Activated naive CD4-positive, alpha-beta T cell (primary cell): ENCODE results near the gene CTDSPL.
"Not testable (repeated sequence)": the region's sequence is repeated elsewhere in the genome, so short reads cannot be mapped to it uniquely, and the experiment has no call there.

Experiments used
- DNase-seq, 4 experiments: peaks; one replicate each; lab custom pipeline; 2025; lab: John Stamatoyannopoulos, UW

The CTDSPL gene, protein sequence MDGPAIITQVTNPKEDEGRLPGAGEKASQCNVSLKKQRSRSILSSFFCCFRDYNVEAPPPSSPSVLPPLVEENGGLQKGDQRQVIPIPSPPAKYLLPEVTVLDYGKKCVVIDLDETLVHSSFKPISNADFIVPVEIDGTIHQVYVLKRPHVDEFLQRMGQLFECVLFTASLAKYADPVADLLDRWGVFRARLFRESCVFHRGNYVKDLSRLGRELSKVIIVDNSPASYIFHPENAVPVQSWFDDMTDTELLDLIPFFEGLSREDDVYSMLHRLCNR

GRCh38 chr3:37861620-37862041 lies at the start of gene CTDSPL:
CTDSPL (plus strand) TSS chr3:37861880; CDS start chr3:37862200, 320 bp downstream.
- DNase-seq, result no peak

GRCh38 chr3:37812499-37812896 lies 49.2 kb upstream of the CTDSPL start:
- no peak for DNase-seq

DNA sequence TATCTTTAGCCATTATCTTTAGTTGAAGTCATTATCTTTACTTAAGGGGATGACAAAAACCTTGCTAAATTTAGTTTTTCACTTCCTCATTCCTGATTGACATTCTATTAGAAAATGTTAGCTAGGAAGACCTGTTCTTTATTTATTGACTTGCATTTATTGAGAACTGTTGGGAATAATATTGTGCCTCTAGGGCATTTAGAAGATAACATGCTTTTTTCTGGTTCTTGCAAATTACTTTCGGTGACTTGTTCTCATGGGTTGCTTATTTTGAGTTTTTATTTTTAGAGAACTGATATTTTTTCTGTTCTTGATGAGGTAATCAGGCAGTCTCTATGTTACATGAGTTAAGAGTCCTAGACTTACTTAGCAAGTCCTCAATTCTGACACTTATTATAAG lies 48.3 kb upstream of the CTDSPL start:
- DNase-seq, result no peak

GRCh38 chr3:37814547-37814946 lies 47.1 kb upstream of the CTDSPL start:
- DNase-seq, result no peak

DNA sequence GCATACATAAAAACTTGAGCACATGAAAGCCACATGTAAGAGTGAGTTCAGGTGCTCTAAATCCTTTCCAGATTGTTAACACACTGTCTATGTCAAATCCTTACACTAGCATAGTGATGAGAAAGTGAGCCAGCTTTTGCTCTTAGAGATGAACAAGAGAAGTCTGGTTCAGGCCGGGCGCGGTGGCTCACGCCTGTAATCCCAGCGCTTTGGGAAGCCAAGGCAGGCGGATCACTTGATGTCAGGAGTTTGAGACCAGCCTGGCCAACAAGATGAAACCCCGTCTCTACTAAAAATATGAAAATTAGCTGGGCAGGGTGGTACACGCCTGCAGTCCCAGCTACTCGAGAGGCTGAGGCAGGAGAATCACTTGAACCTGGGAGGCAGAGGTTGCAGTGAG lies 46.5 kb upstream of the CTDSPL start:
- not testable (repeated sequence) for DNase-seq

GRCh38 chr3:37816271-37816670 lies 45.4 kb upstream of the CTDSPL start:
- DNase-seq, result no peak

GRCh38 chr3:37819591-37819990 lies 42.1 kb upstream of the CTDSPL start:
- DNase-seq, result no peak

- no peak for DNase-seq
Measured at GRCh38 chr3:37820286-37820685, 41.4 kb upstream of the CTDSPL start.

GRCh38 chr3:37823189-37823588 lies 38.5 kb upstream of the CTDSPL start:
- DNase-seq, result no peak

DNA sequence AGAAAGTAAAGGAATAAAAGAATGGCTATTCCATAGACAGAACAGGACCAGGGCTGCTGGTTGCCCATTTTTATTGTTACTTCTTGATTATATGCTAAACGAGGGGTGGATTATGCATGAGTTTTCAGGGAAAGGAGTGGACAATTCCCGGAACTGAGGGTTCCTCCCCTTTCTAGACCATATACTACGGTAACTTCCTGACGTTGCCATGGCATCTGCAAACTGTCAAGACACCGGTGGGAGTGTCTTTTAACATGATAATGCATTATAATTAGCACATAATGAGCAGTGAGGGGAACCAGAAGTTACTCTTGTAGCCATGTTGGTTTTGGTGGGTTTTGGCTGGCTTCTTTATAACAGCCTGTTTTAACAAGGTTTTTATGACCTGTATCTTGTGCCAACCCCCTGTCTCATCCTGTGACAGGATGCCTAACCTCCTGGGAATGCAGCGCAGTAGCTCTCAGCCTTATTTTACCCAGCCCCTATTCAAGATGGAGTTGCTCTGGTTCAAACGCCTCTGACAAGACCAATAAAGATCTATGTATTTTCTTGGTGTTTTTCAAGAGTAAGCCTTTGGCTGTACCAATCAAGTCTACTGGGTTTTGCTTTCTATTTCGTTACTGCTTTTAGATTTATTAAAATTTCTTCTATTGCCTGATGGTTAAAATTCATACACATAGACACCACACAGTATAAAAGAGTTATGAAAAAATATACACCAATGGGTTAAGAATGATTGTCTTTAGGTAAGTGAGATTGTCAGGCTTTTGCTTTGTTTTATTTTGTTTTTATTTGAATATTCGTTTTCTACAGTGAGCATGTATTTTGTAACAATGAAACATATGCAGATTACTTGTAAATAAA lies 37.4 kb upstream of the CTDSPL start:
- DNase-seq, result no peak

DNA sequence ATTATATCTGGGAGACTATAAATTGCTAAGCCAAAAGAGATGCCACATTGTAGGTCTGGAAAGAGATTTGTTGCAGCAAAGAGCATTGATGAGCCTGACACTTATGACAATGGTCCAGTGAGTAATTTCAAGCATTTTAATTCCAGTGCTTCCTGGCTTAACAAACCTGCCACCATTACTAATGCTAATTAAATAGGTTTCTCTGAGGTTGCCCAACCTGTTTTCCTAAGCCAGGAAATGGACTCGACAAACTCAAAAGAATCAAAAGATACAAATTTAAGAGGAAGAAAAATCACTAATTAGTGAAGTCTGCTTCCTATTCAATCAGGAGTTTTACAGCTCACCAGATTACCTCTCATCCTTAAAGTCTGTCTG lies 36.7 kb upstream of the CTDSPL start:
- DNase-seq, result no peak

- no peak for DNase-seq
Measured at GRCh38 chr3:37825744-37826400, 35.8 kb upstream of the CTDSPL start.

DNA sequence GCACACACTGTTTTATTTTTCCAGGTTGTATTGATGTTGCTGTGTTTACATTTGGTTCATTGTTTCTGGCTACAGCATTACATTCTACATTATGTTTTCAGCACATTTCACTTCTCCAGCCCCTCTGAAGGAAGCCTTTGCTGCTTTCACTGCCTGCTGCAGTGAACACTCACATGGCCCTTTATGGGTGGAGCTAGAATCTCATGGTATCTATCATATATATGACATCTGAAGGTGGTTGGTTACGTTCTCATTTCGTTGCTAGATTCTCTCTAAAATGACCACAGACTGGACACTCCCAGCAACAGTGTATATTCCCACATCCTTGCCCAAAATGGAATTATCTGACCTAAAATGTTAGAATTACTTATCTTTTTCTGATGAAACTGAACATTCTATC lies 35.2 kb upstream of the CTDSPL start:
- DNase-seq, result no peak

GRCh38 chr3:37826933-37827332 lies 34.7 kb upstream of the CTDSPL start:
- DNase-seq, result no peak

- no peak for DNase-seq
Measured at GRCh38 chr3:37832480-37832879, 29.2 kb upstream of the CTDSPL start.

GRCh38 chr3:37833302-37834186 lies 28.1 kb upstream of the CTDSPL start:
- no peak for DNase-seq

DNA sequence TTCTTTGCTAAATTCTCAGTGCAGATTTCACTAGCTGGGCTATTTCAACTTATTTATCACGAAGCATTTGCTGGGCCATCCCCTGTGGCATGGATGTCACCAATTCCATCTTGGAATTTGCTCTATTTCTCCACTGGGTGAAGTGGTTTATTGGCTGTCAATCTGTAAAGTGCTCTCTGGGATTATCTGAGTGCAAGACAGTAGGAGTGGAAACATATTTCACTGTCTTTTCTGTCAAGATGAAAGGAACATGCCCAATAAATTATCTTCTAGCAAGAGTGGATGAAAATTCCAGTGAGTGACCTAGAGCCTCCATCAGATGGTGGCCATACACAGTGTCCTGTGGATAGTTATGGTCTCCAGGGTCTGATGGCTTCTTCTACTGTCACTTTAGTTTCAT lies 25.1 kb upstream of the CTDSPL start:
- no peak for DNase-seq

DNA sequence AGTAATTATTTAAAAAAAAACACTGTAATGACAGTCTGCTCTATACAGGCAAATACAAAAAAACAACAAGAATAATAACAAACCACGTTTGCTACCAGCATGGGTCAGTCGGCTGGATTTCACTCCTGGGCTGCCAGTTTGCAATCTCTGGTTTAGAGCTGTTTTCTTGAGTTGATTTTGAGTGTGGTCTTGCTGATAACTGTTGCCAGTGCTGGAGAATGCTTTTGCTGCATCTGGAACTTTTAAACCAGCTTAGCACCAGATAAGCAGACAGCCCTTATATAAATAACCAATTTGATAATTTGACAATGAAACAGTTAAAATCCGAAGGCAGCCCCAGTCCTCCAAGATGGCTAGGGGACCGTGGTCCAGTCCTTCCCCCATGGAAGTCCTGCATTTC lies 14.0 kb upstream of the CTDSPL start:
- no peak for DNase-seq

DNA sequence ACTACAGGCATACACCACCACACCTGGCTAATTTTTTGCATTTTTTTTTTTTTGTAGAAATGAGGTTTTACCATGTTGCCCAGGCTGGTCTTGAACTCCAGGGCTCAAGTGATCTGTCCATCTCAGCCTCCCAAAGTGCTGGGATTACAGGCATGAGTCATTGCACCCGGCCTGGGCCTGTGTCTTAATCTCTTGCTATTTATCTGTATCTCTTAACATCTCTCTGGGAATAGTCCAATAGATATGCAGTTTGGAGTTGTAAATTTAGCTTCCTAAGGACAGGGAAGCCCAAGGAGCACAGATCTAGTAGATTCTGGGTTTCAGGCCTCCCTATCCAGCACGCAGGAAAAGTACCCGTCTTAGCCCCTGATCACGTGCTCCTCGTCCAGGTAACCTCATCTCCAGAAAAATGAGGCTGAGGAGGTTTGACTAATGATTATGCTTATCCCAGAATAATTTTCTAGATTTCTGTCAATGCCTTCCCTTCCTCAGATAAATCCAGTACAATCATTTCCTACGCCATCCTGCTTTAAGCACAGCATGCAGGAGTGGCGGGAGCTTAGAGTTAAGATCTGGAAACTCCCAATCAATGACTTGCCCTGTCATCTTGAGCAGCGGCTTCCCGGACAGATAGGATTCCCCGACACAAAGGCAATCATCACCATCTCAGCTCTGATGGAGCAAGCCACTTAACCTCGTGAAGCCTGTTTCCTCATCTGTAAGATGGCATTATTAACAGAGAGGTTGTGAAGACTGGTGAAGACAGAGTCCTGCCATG lies 12.3 kb upstream of the CTDSPL start:
- DNase-seq, result no peak

DNA sequence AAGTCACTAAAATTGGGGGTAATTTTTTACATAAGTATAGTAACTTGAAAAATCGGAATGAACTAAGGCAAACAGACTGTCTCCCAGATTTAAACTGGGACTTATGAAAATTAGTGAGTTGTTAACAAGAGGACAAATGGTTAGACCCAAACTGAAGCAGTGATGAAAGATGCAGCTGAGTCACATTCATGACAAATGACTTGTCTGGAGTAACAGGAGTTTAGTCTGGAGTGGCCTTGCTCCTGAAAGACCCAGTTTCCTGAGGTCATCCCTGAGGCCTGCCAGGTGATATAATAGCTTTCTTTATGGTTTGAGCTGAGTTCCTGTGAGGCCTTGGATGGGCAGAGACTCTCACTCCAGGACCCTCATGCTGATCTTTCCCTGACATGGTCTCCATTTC lies 9.6 kb upstream of the CTDSPL start:
- DNase-seq, result no peak

- DNase-seq, result no peak
Measured at GRCh38 chr3:37852771-37853170, 8.9 kb upstream of the CTDSPL start.
